Measurements from ENCODE around the gene CALCOCO2. TPM values are rescaled to one million over a fixed set of nuclear protein-coding genes. Genes with fewer than 3 reads are reported as not detected.

The CALCOCO2 gene
- total and polyA plus RNA-seq, 2 of the 13 experiments (the other 11 are each of a cell fraction or from before 2014, with no cell fraction given) = 72.9 to 111 TPM

GRCh38 chr17:48795444-48796162, 35.2 kb upstream of the CALCOCO2 start (continued):
- peak; percentile 77 for TF ChIP-seq ZGPAT (CRISPR knock-in tag; IDR thresholded peaks at IDR 0.05)
- TF ChIP-seq RCOR2 (CRISPR knock-in tag; IDR thresholded peaks at IDR 0.05) = peak; percentile 67
- TF ChIP-seq ZNF773 (CRISPR knock-in tag; IDR thresholded peaks at IDR 0.05; ENCODE audit: borderline replicate concordance) = no peak
- TF ChIP-seq HHEX (CRISPR knock-in tag; IDR thresholded peaks at IDR 0.05) = 0 out of 2 replicates have a peak, but pooled peaks have one; percentile 33
- no peak for TF ChIP-seq ZNF556 (CRISPR knock-in tag; IDR thresholded peaks at IDR 0.05; ENCODE audit: borderline replicate concordance)
- no peak for TF ChIP-seq CSRNP2 (CRISPR knock-in tag; conservative IDR thresholded peaks at IDR 0.05; ENCODE audit: low read depth)
- no peak; the same call in 1 of the 2 replicates for TF ChIP-seq KDM5A (IDR thresholded peaks at IDR 0.05; ENCODE audit: borderline replicate concordance, low read length)
- TF ChIP-seq ZBTB2 (CRISPR knock-in tag; IDR thresholded peaks at IDR 0.05; ENCODE audit: low read depth) = 0 out of 2 replicates have a peak, but pooled peaks have one; percentile 18
- TF ChIP-seq ZNF33A (CRISPR knock-in tag; IDR thresholded peaks at IDR 0.05; ENCODE audit: borderline replicate concordance) = no peak
- peak; percentile 90 for TF ChIP-seq PHF21A (CRISPR knock-in tag; IDR thresholded peaks at IDR 0.05)
- no peak for TF ChIP-seq RBM22 (optimal IDR thresholded peaks at IDR 0.05; ENCODE audit: low read length)
- TF ChIP-seq ZNF546 (CRISPR knock-in tag; conservative IDR thresholded peaks at IDR 0.05) = no peak
- no peak; the same call in 1 of the 2 replicates for TF ChIP-seq ZC3H13 (CRISPR knock-in tag; IDR thresholded peaks at IDR 0.05)
- no peak for TF ChIP-seq GTF3A (CRISPR knock-in tag; conservative IDR thresholded peaks at IDR 0.05)
- no peak for TF ChIP-seq THAP9 (CRISPR knock-in tag; IDR thresholded peaks at IDR 0.05; ENCODE audit: borderline replicate concordance)
- peak; percentile 33; the same call in 1 of the 2 replicates for TF ChIP-seq PATZ1 (CRISPR knock-in tag; IDR thresholded peaks at IDR 0.05)
- TF ChIP-seq TARDBP (CRISPR knock-in tag; IDR thresholded peaks at IDR 0.05) = peak; percentile 68; the same call in 1 of the 2 replicates
- no peak for TF ChIP-seq ZNF263 (CRISPR knock-in tag; IDR thresholded peaks at IDR 0.05)
- no peak for TF ChIP-seq NFE2 (CRISPR knock-in tag; IDR thresholded peaks at IDR 0.05)
